ENCODE results near the gene SLC35A5. TPM values are rescaled to one million over a fixed set of nuclear protein-coding genes. Genes with fewer than 3 reads are reported as not detected.

Gene SLC35A5
- total and polyA plus RNA-seq, 10 donors, result 8.2 to 48.0 (median 33.8) TPM

- Histone ChIP-seq H3K36me3 (peaks cover 0 to 98% (median 44%) of the 10 kb centered on the region in 6 donors), H3K9me3 (no peaks in the 10 kb centered on the region), H3K4me1 (peaks cover 0 to 29% (median 6%) of the 10 kb centered on the region in 6 donors), H3K4me3 (no peak overlapping the region), H3K27ac (peak overlapping the region in 1 of 8 donors; percentile 16), H3K27me3 (replicated peaks in 1 of 7) (no peaks in the 10 kb centered on the region)
- no peak for DNase-seq
- intact Hi-C loops (cut with DNase I; ENCODE audit: low total_unique reads), result loop anchor here (10.0 kb wide), 1 partner anchor 245 kb away; the partner anchor contains the start of gene SLC9C1
- TF ChIP-seq CTCF (IDR thresholded peaks at IDR 0.05 in 8 of 11, conservative IDR thresholded peaks at IDR 0.05 in 3 of 11), result no peak
- no peak for TF ChIP-seq POLR2AphosphoS5 (IDR thresholded peaks at IDR 0.05)
- no peak for TF ChIP-seq POLR2A (IDR thresholded peaks at IDR 0.05)
- 80 to 94% (median 85%) methylated on average over 1 of the region's 1 CpG for WGBS, 5 donors
These were observed 21.8 kb upstream of the SLC35A5 start for GRCh38 chr3:112539825-112540650.

GRCh38 chr3:112546216-112546759, 15.6 kb upstream of the SLC35A5 start:
- no peak overlapping the region for H3K4me3 ChIP-seq
- TF ChIP-seq CTCF (IDR thresholded peaks at IDR 0.05 in 8 of 11, conservative IDR thresholded peaks at IDR 0.05 in 3 of 11) (no peak), POLR2AphosphoS5 (IDR thresholded peaks at IDR 0.05) (no peak), POLR2A (IDR thresholded peaks at IDR 0.05) (no peak)
- WGBS, 5 donors, result 91 to 95% (median 93%) methylated on average over 5 of the region's 5 CpGs
- H3K27me3 ChIP-seq (replicated peaks in 1 of 7), result no peaks in the 10 kb centered on the region
- no peak overlapping the region for H3K27ac ChIP-seq
- intact Hi-C loops (cut with DNase I; ENCODE audit: low total_unique reads), result no loop called here
- peaks cover 0 to 24% (median 5%) of the 10 kb centered on the region in 6 donors for H3K4me1 ChIP-seq
- peaks cover 0 to 98% (median 54%) of the 10 kb centered on the region in 6 donors for H3K36me3 ChIP-seq
- H3K9me3 ChIP-seq, result no peaks in the 10 kb centered on the region
- no peak for DNase-seq

- intact Hi-C loops (cut with DNase I; ENCODE audit: low total_unique reads), result no loop called here
- Histone ChIP-seq H3K4me3 (no peak overlapping the region), H3K9me3 (no peaks in the 10 kb centered on the region), H3K27me3 (replicated peaks in 1 of 7) (no peaks in the 10 kb centered on the region), H3K27ac (no peak overlapping the region), H3K4me1 (peaks cover 3 to 60% (median 36%) of the 10 kb centered on the region in 6 donors), H3K36me3 (peaks cover 0 to 62% (median 36%) of the 10 kb centered on the region in 6 donors)
- no peak for TF ChIP-seq POLR2AphosphoS5 (IDR thresholded peaks at IDR 0.05)
- TF ChIP-seq POLR2A (IDR thresholded peaks at IDR 0.05), result no peak
- TF ChIP-seq CTCF (IDR thresholded peaks at IDR 0.05 in 8 of 11, conservative IDR thresholded peaks at IDR 0.05 in 3 of 11), result no peak
- DNase-seq, result no peak
- 56 to 71% (median 68%) methylated on average over 1 of the region's 1 CpG for WGBS, 5 donors
These were observed 11.0 kb upstream of the SLC35A5 start for GRCh38 chr3:112550859-112551258.
